Astrocyte of the spinal cord (primary cell): Measurements from ENCODE around the gene TDRD3.

Source experiments
- DNase-seq: peaks from one replicate; pipeline ENCODE4 v3.0.0; 2011; ENCODE audit warnings: low read depth, low spot score
- H3K4me3 ChIP-seq: 2 replicates; pipeline ENCODE4 v1.5.1; 2011; ENCODE audit warnings: low read depth, mild to moderate bottlenecking, low read length, moderate library complexity
- CTCF ChIP-seq: IDR thresholded peaks from 2 replicates; pipeline ENCODE4 v1.5.1; 2012; ENCODE audit warnings: low read depth, mild to moderate bottlenecking, low read length, inconsistent platforms
- in situ Hi-C: cut with HindIII; loops from 2 replicates; pipeline ENCODE4 v1.10.0; 2017; ENCODE audit warnings: low sequenced_read_pairs

Gene TDRD3

GRCh38 chr13:60439201-60439600 lies 42.2 kb downstream of the TDRD3 start:
- H3K4me3 ChIP-seq, result no peak overlapping the region
- TF ChIP-seq CTCF, result no peak
- in situ Hi-C loops, result no loop called here
- DNase-seq, result no peak

GRCh38 chr13:60441761-60442160 lies 44.7 kb downstream of the TDRD3 start:
- no peak for DNase-seq
- in situ Hi-C loops, result no loop called here
- TF ChIP-seq CTCF, result no peak
- H3K4me3 ChIP-seq, result no peak overlapping the region

- peak; percentile 85 for TF ChIP-seq CTCF
These were observed 52.0 kb downstream of the TDRD3 start for GRCh38 chr13:60448907-60449510.

GRCh38 chr13:60453490-60453889 lies 56.5 kb downstream of the TDRD3 start:
- H3K4me3 ChIP-seq, result no peak overlapping the region
- peak; percentile 58 for DNase-seq
- in situ Hi-C loops, result no loop called here
- TF ChIP-seq CTCF, result no peak

More at GRCh38 chr13:60448907-60449510, 52.0 kb downstream of the TDRD3 start:
- H3K4me3 ChIP-seq, result no peak overlapping the region
- DNase-seq, result peak; percentile 72
- in situ Hi-C loops, result no loop called here

GRCh38 chr13:60454425-60454824 lies 57.4 kb downstream of the TDRD3 start:
- no peak for TF ChIP-seq CTCF
- DNase-seq, result no peak
- H3K4me3 ChIP-seq, result no peak overlapping the region
- in situ Hi-C loops, result no loop called here

DNA sequence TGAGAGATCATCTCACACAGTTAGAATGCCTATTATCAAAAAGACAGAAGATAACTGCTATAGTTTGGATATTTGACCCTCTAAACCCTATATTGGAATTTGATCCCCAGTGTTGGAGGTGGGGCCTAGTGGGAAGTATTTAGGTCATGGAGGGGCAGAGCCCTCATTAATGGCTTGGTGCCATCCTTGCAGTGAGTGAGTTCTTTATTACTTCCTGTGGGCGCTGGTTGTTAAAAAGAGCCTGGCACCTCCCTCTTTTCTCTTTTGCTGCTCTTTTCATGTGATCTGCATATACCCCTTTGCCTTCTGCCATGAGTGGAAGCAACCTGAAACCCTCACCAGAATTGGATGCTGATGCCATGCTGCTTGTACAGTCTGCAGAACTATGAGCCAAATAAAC lies 66.8 kb downstream of the TDRD3 start:
- DNase-seq, result no peak
- in situ Hi-C loops, result no loop called here
- TF ChIP-seq CTCF, result no peak

More for the DNA sequence above, 66.8 kb downstream of the TDRD3 start:
- no peak overlapping the region for H3K4me3 ChIP-seq
